HCT116 (cell line): ENCODE results near the gene EML4. TPM values are rescaled to one million over a fixed set of nuclear protein-coding genes. Genes with fewer than 3 reads are reported as not detected.

Experiments used
- ATAC-seq: fragments of 200-7000 bp; cut with Tn5 transposase; 2 replicates; pipeline ENCODE4 v1.9.1; 2020; ENCODE audit warnings: mild to moderate bottlenecking, moderate library complexity
- BruUV-seq: library from RNA; stranded (reverse); fragments of 400-500 nt; replicated peaks from 2 replicates; lab custom pipeline; 2021; lab: Mats Ljungman, UMichigan
- CTCF ChIA-PET: fragments of 300-600 bp; sonication (Branson Sonifier 250); formaldehyde crosslinking; loops from one replicate; lab custom pipeline; 2021; ENCODE audit warnings: antibody characterized with exemption; lab: Charles Lee
- POLR2A ChIA-PET: fragments of 300-600, 350-600 bp; sonication (Branson Sonifier 250); formaldehyde crosslinking; loops from one replicate; lab custom pipeline; 2021; ENCODE audit warnings: antibody characterized with exemption; lab: Charles Lee
- RAD21 ChIA-PET, 2 experiments: fragments of 300-600 bp; sonication (Branson Sonifier 250); formaldehyde crosslinking; loops; one replicate each; lab custom pipeline; 2023; ENCODE audit warnings: low total read pairs in 2 of 2; ENCODE audit not compliant: uncharacterized antibody in 2 of 2, unreplicated experiment in 2 of 2, low non-redundant PET in 1 of 2; lab: Charles Lee
- DNase-seq: peaks from one replicate; pipeline ENCODE4 v3.0.0-alpha.2; 2010; ENCODE audit warnings: low read depth, low spot score
- H2AFZ ChIP-seq: fragments of 200-600 bp; shearing (Covaris generic), sonication (generic); 2 replicates; pipeline ENCODE4 v1.6.1; 2017; ENCODE audit warnings: low read depth, mixed run types, mixed read lengths, antibody characterized with exemption, low read length; ENCODE audit not compliant: poor library complexity, severe bottlenecking
- H3K27ac ChIP-seq: 2 replicates; pipeline ENCODE4 v1.5.1; 2012; ENCODE audit warnings: low read depth, low read length
- H3K27me3 ChIP-seq: fragments of 200-600 bp; sonication (generic); 2 replicates; pipeline ENCODE4 v1.6.1; 2016; ENCODE audit warnings: mixed run types, low read length, mixed read lengths; ENCODE audit not compliant: insufficient read depth
- H3K36me3 ChIP-seq, 2 experiments: fragments of 200-500 bp in 1 of 2; fragments of 200-600 bp in 1 of 2; sonication (Bioruptor generic) in 1 of 2; sonication (generic) in 1 of 2; 2 replicates each; pipeline versions ENCODE4 v1.5.1 to v1.6.1; 2014 to 2016; ENCODE audit warnings: low read length in 2 of 2, inconsistent platforms in 1 of 2, mixed read lengths in 1 of 2, mixed run types in 1 of 2; ENCODE audit not compliant: insufficient read depth in 2 of 2, control insufficient read depth in 1 of 2
- H3K4me1 ChIP-seq, 2 experiments: fragments of 200-600 bp in 1 of 2; sonication (generic) in 1 of 2; 2 replicates each; pipeline versions ENCODE4 v1.5.1 to v1.6.1; 2012 to 2017; ENCODE audit warnings: low read length in 2 of 2, inconsistent platforms in 1 of 2, mild to moderate bottlenecking in 1 of 2, mixed read lengths in 1 of 2, mixed run types in 1 of 2, moderate library complexity in 1 of 2; ENCODE audit not compliant: insufficient read depth in 2 of 2, control insufficient read depth in 1 of 2
- H3K4me2 ChIP-seq: fragments of 200-600 bp; sonication (generic); 2 replicates; pipeline ENCODE4 v1.6.1; 2017; ENCODE audit warnings: mixed run types, low read length, mixed read lengths
- H3K4me3 ChIP-seq, 2 experiments: fragments of 200-600 bp in 1 of 2; sonication (generic) in 1 of 2; replicated peaks in 1 of 2; 2 replicates each; pipeline ENCODE4 v1.5.1; 2011 to 2016; ENCODE audit warnings: low read length in 2 of 2, control low read depth in 1 of 2, low read depth in 1 of 2, mild to moderate bottlenecking in 1 of 2, mixed read lengths in 1 of 2, mixed run types in 1 of 2
- H3K79me2 ChIP-seq: fragments of 200-600 bp; sonication (generic); 2 replicates; pipeline ENCODE4 v1.6.1; 2017; ENCODE audit warnings: mild to moderate bottlenecking, mixed run types, low read length, moderate library complexity, mixed read lengths; ENCODE audit not compliant: insufficient read depth
- H3K9ac ChIP-seq: fragments of 200-600 bp; sonication (generic); 2 replicates; pipeline ENCODE4 v1.6.1; 2016; ENCODE audit warnings: low read length, mixed read lengths
- H3K9me2 ChIP-seq: fragments of 200-600 bp; sonication (generic), shearing (Covaris generic); 2 replicates; pipeline ENCODE4 v1.6.1; 2017; ENCODE audit warnings: mixed run types, mild to moderate bottlenecking, moderate library complexity; ENCODE audit not compliant: insufficient read depth
- H3K9me3 ChIP-seq, 2 experiments: fragments of 200-500 bp in 1 of 2; fragments of 200-600 bp in 1 of 2; sonication (Bioruptor generic) in 1 of 2; sonication (generic) in 1 of 2; 2 replicates each; pipeline ENCODE4 v1.6.1; 2014 to 2017; ENCODE audit warnings: low read length in 2 of 2, mixed read lengths in 2 of 2, inconsistent platforms in 1 of 2, low read depth in 1 of 2, mild to moderate bottlenecking in 1 of 2, mixed run types in 1 of 2, moderate library complexity in 1 of 2; ENCODE audit not compliant: control insufficient read depth in 1 of 2, insufficient read depth in 1 of 2
- H4K20me1 ChIP-seq: fragments of 200-600 bp; sonication (generic), shearing (Covaris generic); 2 replicates; pipeline ENCODE4 v1.6.1; 2017; ENCODE audit warnings: mixed run types, mild to moderate bottlenecking, moderate library complexity; ENCODE audit not compliant: insufficient read depth
- CBX3 ChIP-seq: IDR thresholded peaks from 2 replicates; pipeline ENCODE4 v1.6.1; 2012; ENCODE audit warnings: low read depth
- CEBPB ChIP-seq: IDR thresholded peaks from 2 replicates; pipeline ENCODE4 v1.6.1; 2012; ENCODE audit warnings: low read depth
- EZH2 ChIP-seq: fragments of 200-600 bp; sonication (generic); IDR thresholded peaks from 2 replicates; pipeline ENCODE4 v1.6.1; 2017; ENCODE audit warnings: antibody characterized with exemption, mixed run types
- EZH2phosphoT487 ChIP-seq: fragments of 200-600 bp; IDR thresholded peaks from 2 replicates; pipeline ENCODE4 v1.6.1; 2018; ENCODE audit warnings: antibody characterized with exemption, borderline replicate concordance
- FOSL1 ChIP-seq: IDR thresholded peaks from 2 replicates; pipeline ENCODE4 v1.6.1; 2012; ENCODE audit warnings: low read depth
- POLR2AphosphoS5 ChIP-seq: IDR thresholded peaks from 2 replicates; pipeline ENCODE4 v1.6.1; 2011; ENCODE audit warnings: mild to moderate bottlenecking, low read depth, low read length, moderate library complexity
- SP1 ChIP-seq: IDR thresholded peaks from 2 replicates; pipeline ENCODE4 v1.6.1; 2012; ENCODE audit warnings: low read depth
- SRF ChIP-seq: IDR thresholded peaks from 2 replicates; pipeline ENCODE4 v1.6.1; 2012; ENCODE audit warnings: low read depth
- TCF7L2 ChIP-seq: IDR thresholded peaks from 2 replicates; pipeline ENCODE4 v1.7.0; 2011; ENCODE audit warnings: borderline replicate concordance, inconsistent platforms; ENCODE audit not compliant: insufficient read depth, insufficient read length; ENCODE audit errors: extremely low read depth
- ZFX ChIP-seq: fragments of 450-650 bp; IDR thresholded peaks from 2 replicates; pipeline ENCODE4 v1.6.1; 2017
- intact Hi-C: fragments of 100-400 bp; cut with micrococcal nuclease; formaldehyde crosslinking; loops from 2 replicates; pipeline ENCODE4 v1.10.0; 2022
- total RNA-seq: library from RNA; stranded (reverse); gene quantifications from one replicate; pipeline ENCODE4 v1.2.1, GENCODE V29; 2021; ENCODE audit not compliant: unreplicated experiment
- TF ChIP-seq, protein P1 (sequence below): IDR thresholded peaks from 2 replicates; pipeline ENCODE4 v1.6.1; 2012

Gene EML4
- total RNA-seq, 1 experiment from 2014 or later = 53.5 TPM

DNA sequence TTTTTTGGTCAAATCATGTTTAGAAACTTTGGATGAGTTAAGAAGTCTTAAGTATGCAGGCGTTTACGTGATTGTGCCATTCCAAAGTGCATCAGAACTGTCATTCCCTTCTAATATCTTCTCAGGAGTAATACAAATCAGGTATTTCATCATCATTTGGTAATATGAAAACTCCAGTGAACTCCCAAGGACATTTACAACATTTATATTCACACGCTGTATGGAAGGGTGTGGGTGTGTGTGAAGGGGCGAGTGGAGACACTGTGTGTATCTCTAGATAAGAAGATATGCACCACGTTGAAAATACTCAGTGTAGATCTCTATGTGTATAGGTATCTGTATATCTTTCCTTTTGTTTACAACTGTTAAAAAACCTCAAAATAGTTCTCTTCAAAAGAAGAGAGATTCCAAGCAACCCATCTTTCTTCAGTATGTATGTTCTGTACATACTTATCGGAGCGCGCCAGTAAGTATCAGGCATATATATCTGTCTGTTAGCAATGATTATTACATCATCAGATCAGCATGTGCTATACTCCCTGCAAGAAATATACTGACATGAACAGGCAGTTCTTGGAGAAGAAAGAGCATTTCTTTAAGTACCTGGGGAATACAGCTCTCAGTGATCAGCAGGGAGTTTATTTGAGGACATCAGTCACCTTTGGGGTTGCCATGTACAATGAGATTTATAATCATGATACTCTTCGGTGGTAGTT, 162.6 kb downstream of the EML4 start:
- H3K36me3 ChIP-seq = peaks cover 6 to 39% of the 10 kb centered on the region in 2 experiments
- no peaks in the 10 kb centered on the region for H4K20me1 ChIP-seq
- H3K4me1 ChIP-seq = no peaks in the 10 kb centered on the region
- H3K9me2 ChIP-seq = no peaks in the 10 kb centered on the region
- no peaks in the 10 kb centered on the region for H3K9me3 ChIP-seq
- intact Hi-C loops = no loop called here
- ATAC-seq (no peak), DNase-seq (no peak)
- no peak overlapping the region for H2AFZ ChIP-seq
- H3K9ac ChIP-seq = no peak overlapping the region
- no peak overlapping the region for H3K27ac ChIP-seq
- no TSS peak for BruUV-seq
- no peaks in the 10 kb centered on the region for H3K79me2 ChIP-seq
- TF ChIP-seq, protein P1, sequence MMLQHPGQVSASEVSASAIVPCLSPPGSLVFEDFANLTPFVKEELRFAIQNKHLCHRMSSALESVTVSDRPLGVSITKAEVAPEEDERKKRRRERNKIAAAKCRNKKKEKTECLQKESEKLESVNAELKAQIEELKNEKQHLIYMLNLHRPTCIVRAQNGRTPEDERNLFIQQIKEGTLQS = no peak
- RAD21 ChIA-PET = no interaction called here
- H3K27me3 ChIP-seq = no peaks in the 10 kb centered on the region
- H3K4me2 ChIP-seq = no peak overlapping the region
- POLR2A ChIA-PET = no interaction called here
- CTCF ChIA-PET = no interaction called here
- no peak overlapping the region for H3K4me3 ChIP-seq

DNA sequence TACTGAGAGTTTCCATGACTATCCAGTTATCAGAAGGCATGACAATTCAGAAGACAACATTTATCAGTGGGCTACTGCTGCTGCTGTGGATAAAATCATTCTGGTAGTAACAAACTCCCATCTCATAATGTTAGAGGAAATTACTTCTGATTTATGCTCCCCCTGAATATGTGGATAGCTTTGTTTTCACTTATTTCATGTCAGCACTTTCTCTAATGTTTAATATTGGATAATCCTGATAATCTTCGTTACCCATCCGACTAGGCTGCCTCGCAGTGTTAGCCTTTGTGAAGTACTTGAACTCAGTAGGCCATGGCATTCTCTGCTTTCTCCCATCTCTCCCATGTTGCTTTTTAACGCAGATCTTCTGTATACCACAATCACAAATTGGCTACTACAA, 163.4 kb downstream of the EML4 start:
- no peak overlapping the region for H3K4me2 ChIP-seq
- CTCF ChIA-PET = no interaction called here
- no peak overlapping the region for H3K27ac ChIP-seq
- H3K9ac ChIP-seq = no peak overlapping the region
- H3K36me3 ChIP-seq = peaks cover 11 to 43% of the 10 kb centered on the region in 2 experiments
- H3K9me3 ChIP-seq = no peaks in the 10 kb centered on the region
- no peaks in the 10 kb centered on the region for H4K20me1 ChIP-seq
- no peak for TF ChIP-seq POLR2AphosphoS5
- no peak for TF ChIP-seq TCF7L2
- TF ChIP-seq CBX3 = no peak
- no peak for TF ChIP-seq SRF
- TF ChIP-seq EZH2 = no peak
- TF ChIP-seq FOSL1 = no peak
- TF ChIP-seq CEBPB = no peak
- TF ChIP-seq SP1 = no peak
- TF ChIP-seq EZH2phosphoT487 = no peak
- no peak for TF ChIP-seq ZFX
- TF ChIP-seq, all 23 proteins: peak for 0
- DNase-seq (no peak), ATAC-seq (no peak)
- intact Hi-C loops = no loop called here
- no TSS peak for BruUV-seq
- no peaks in the 10 kb centered on the region for H3K79me2 ChIP-seq
- H2AFZ ChIP-seq = no peak overlapping the region
- H3K4me3 ChIP-seq = no peak overlapping the region
- H3K27me3 ChIP-seq = no peaks in the 10 kb centered on the region
- no peaks in the 10 kb centered on the region for H3K4me1 ChIP-seq
- POLR2A ChIA-PET = no interaction called here
- RAD21 ChIA-PET = no interaction called here
- H3K9me2 ChIP-seq = no peaks in the 10 kb centered on the region
